Smooth muscle cell (in vitro differentiated cells): ENCODE results near the gene IFNL2. TPM values are rescaled to one million over a fixed set of nuclear protein-coding genes. Genes with fewer than 3 reads are reported as not detected.
"Not testable (repeated sequence)": the region's sequence is repeated elsewhere in the genome, so short reads cannot be mapped to it uniquely, and the experiment has no call there.

Source experiments
- DNase-seq: peaks from one replicate; lab custom pipeline; 2025; ENCODE audit not compliant: unreplicated experiment; lab: John Stamatoyannopoulos, UW
- H2AFZ ChIP-seq: fragments of 200-600 bp; sonication (generic); 2 replicates; pipeline ENCODE4 v1.6.0; 2016; ENCODE audit warnings: antibody characterized with exemption, low read depth, mild to moderate bottlenecking
- H3F3A ChIP-seq: fragments of 200-600 bp; sonication (generic); 2 replicates; pipeline ENCODE4 v1.6.0; 2017; ENCODE audit warnings: antibody characterized with exemption, low read depth
- H3K27ac ChIP-seq: fragments of 200-600 bp; sonication (generic); 2 replicates; pipeline ENCODE4 v1.5.1; 2016; ENCODE audit warnings: low read depth, mild to moderate bottlenecking
- H3K27me3 ChIP-seq: fragments of 200-600 bp; sonication (generic); 2 replicates; pipeline ENCODE4 v1.6.1; 2016; ENCODE audit warnings: low read depth, mild to moderate bottlenecking
- H3K36me3 ChIP-seq: fragments of 200-600 bp; sonication (generic); 2 replicates; pipeline ENCODE4 v1.5.1; 2016; ENCODE audit warnings: low read depth
- H3K4me1 ChIP-seq: fragments of 200-600 bp; sonication (generic); 2 replicates; pipeline ENCODE4 v1.5.1; 2016; ENCODE audit warnings: low read depth
- H3K4me2 ChIP-seq: fragments of 200-600 bp; sonication (generic); 2 replicates; pipeline ENCODE4 v1.6.0; 2016; ENCODE audit warnings: mild to moderate bottlenecking
- H3K4me3 ChIP-seq: fragments of 200-600 bp; sonication (generic); 2 replicates; pipeline ENCODE4 v1.5.1; 2016; ENCODE audit warnings: mild to moderate bottlenecking
- H3K79me2 ChIP-seq: fragments of 200-600 bp; sonication (generic); 2 replicates; pipeline ENCODE4 v1.6.0; 2016; ENCODE audit warnings: low read depth, mild to moderate bottlenecking
- H3K9ac ChIP-seq: fragments of 200-600 bp; sonication (generic); 2 replicates; pipeline ENCODE4 v1.6.0; 2016; ENCODE audit warnings: low read depth
- H3K9me3 ChIP-seq: fragments of 200-600 bp; sonication (generic); replicated peaks from 2 replicates; pipeline ENCODE4 v1.5.1; 2016; ENCODE audit warnings: low read depth
- H4K20me1 ChIP-seq: fragments of 200-600 bp; sonication (generic); 2 replicates; pipeline ENCODE4 v1.6.0; 2016; ENCODE audit warnings: low read depth
- WGBS: methylation state at CpG from one replicate; pipeline ENCODE4 v1.1.7; 2016; ENCODE audit warnings: low lambda C conversion rate; 5-methylcytosine and 5-hydroxymethylcytosine counted together
- polyA plus RNA-seq: library from polyadenylated mRNA; unstranded; fragments of >200 nt; fragmentation: Nextera tagmentation; extraction: Ambion mirVana; gene quantifications from 2 replicates; pipeline ENCODE4 v1.2.1, GENCODE V29; 2016
- total RNA-seq: library from RNA; depleted of rRNA; stranded (reverse); fragments of >200 nt; gene quantifications from 2 replicates; pipeline ENCODE4 v1.2.3, GENCODE V29; 2014
- TF ChIP-seq, protein P1 (sequence below): fragments of 200-600 bp; sonication (generic); IDR thresholded peaks from 2 replicates; pipeline ENCODE4 v1.5.1; 2017; ENCODE audit warnings: borderline replicate concordance, mild to moderate bottlenecking, antibody characterized with exemption; ENCODE audit not compliant: insufficient read depth, poor library complexity, severe bottlenecking

IFNL2 gene
- total and polyA plus RNA-seq, 2 experiments from 2014 or later: not detected

- Histone ChIP-seq H3K4me1 (no peaks in the 10 kb centered on the region), H3K9me3 (no peaks in the 10 kb centered on the region), H3K79me2 (no peaks in the 10 kb centered on the region), H3K4me2 (no peak overlapping the region), H3K27me3 (peaks cover 28% of the 10 kb centered on the region), H3F3A (no peaks in the 10 kb centered on the region), H4K20me1 (no peaks in the 10 kb centered on the region), H3K4me3 (no peak overlapping the region), H3K27ac (no peak overlapping the region), H3K9ac (no peak overlapping the region), H3K36me3 (no peaks in the 10 kb centered on the region), H2AFZ (no peak overlapping the region)
- WGBS: 60% methylated on average over 18 of the region's 22 CpGs
- TF ChIP-seq, protein P1, sequence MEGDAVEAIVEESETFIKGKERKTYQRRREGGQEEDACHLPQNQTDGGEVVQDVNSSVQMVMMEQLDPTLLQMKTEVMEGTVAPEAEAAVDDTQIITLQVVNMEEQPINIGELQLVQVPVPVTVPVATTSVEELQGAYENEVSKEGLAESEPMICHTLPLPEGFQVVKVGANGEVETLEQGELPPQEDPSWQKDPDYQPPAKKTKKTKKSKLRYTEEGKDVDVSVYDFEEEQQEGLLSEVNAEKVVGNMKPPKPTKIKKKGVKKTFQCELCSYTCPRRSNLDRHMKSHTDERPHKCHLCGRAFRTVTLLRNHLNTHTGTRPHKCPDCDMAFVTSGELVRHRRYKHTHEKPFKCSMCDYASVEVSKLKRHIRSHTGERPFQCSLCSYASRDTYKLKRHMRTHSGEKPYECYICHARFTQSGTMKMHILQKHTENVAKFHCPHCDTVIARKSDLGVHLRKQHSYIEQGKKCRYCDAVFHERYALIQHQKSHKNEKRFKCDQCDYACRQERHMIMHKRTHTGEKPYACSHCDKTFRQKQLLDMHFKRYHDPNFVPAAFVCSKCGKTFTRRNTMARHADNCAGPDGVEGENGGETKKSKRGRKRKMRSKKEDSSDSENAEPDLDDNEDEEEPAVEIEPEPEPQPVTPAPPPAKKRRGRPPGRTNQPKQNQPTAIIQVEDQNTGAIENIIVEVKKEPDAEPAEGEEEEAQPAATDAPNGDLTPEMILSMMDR: no peak
- no peak for DNase-seq
These were observed 30.7 kb upstream of the IFNL2 start for GRCh38 chr19:39237200-39238184.

DNA sequence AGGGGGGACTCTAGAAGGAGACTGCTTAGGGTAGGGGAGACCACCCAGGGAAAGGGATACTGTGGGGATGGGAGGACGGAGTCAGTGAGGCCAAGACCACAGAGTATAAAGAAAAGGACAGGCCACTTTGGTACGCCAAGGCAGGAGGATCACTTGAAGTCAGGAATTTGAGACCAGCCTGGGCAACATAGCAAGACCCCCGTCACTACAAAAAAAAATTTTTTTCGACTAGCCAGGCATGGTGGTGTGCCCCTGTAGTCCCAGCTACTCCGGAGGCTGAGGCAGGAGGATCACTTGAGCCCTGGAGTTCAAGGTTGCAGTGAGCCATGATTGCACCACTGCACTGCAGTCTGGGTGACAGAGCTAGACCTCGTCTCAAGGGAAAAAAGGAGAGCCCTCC lies 30.0 kb upstream of the IFNL2 start:
- H3K27me3 ChIP-seq: peaks cover 22% of the 10 kb centered on the region
- H3K9ac ChIP-seq: no peak overlapping the region
- no peak overlapping the region for H3K4me3 ChIP-seq
- H3K9me3 ChIP-seq: no peaks in the 10 kb centered on the region
- no peak overlapping the region for H3K4me2 ChIP-seq
- H3K27ac ChIP-seq: no peak overlapping the region
- DNase-seq: no peak
- H3K4me1 ChIP-seq: no peaks in the 10 kb centered on the region
- no peak overlapping the region for H2AFZ ChIP-seq
- no peaks in the 10 kb centered on the region for H3F3A ChIP-seq
- 87% methylated on average over 6 of the region's 6 CpGs for WGBS
- TF ChIP-seq, protein P1: no peak
- H4K20me1 ChIP-seq: no peaks in the 10 kb centered on the region
- H3K36me3 ChIP-seq: no peaks in the 10 kb centered on the region
- no peaks in the 10 kb centered on the region for H3K79me2 ChIP-seq

- Histone ChIP-seq H3K79me2 (no peaks in the 10 kb centered on the region), H3K9ac (no peak overlapping the region), H3K9me3 (no peaks in the 10 kb centered on the region), H3K4me3 (no peak overlapping the region), H3F3A (no peaks in the 10 kb centered on the region), H4K20me1 (no peaks in the 10 kb centered on the region), H3K36me3 (no peaks in the 10 kb centered on the region), H2AFZ (no peak overlapping the region), H3K4me2 (no peak overlapping the region), H3K27me3 (peaks cover 18% of the 10 kb centered on the region), H3K4me1 (no peaks in the 10 kb centered on the region), H3K27ac (no peak overlapping the region)
- TF ChIP-seq, protein P1: no peak
- WGBS: 85% methylated on average over 6 of the region's 6 CpGs
- no peak for DNase-seq
These were observed 29.3 kb upstream of the IFNL2 start for GRCh38 chr19:39238944-39239343.

DNA sequence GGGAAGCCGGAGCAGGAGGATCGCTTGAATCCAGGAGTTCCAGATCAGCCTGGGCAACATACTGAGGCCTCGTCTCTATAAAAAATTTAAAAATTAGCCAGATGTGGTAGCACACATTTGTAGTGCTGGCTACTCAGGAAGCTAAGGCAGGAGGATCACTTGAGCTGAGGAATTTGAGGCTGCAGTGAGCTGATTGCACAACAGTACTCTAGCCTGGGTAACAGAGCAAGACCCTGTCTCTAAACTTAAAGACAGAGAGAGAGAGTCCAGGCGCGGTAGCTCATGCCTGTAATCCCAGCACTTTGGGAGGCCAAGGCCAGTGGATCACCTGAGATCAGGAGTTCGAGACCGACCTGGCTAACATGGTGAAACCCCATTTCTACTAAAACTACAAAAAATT lies 27.8 kb upstream of the IFNL2 start:
- Histone ChIP-seq H3K9me3 (no peaks in the 10 kb centered on the region), H4K20me1 (no peaks in the 10 kb centered on the region), H3K4me3 (no peak overlapping the region), H3K36me3 (no peaks in the 10 kb centered on the region), H3K4me2 (no peak overlapping the region), H3F3A (no peaks in the 10 kb centered on the region), H3K27me3 (peaks cover 16% of the 10 kb centered on the region), H3K79me2 (no peaks in the 10 kb centered on the region), H3K4me1 (no peaks in the 10 kb centered on the region), H3K27ac (no peak overlapping the region), H2AFZ (no peak overlapping the region), H3K9ac (no peak overlapping the region)
- DNase-seq: no peak
- WGBS: 88% methylated on average over 7 of the region's 7 CpGs
- TF ChIP-seq, protein P1: no peak

- not testable (repeated sequence) for H3K4me1 ChIP-seq, H2AFZ ChIP-seq, H3K9ac ChIP-seq, H3K9me3 ChIP-seq, H3K79me2 ChIP-seq, H4K20me1 ChIP-seq, H3K36me3 ChIP-seq, H3K4me2 ChIP-seq, H3F3A ChIP-seq, H3K4me3 ChIP-seq, H3K27ac ChIP-seq, DNase-seq
- H3K27me3 ChIP-seq: peaks cover 33% of the 10 kb centered on the region
- 96% methylated on average over 9 of the region's 13 CpGs for WGBS
These were observed 24.5 kb upstream of the IFNL2 start for GRCh38 chr19:39243741-39244140.
